ENCODE data around the gene DPP10.

The DPP10 gene

DNA sequence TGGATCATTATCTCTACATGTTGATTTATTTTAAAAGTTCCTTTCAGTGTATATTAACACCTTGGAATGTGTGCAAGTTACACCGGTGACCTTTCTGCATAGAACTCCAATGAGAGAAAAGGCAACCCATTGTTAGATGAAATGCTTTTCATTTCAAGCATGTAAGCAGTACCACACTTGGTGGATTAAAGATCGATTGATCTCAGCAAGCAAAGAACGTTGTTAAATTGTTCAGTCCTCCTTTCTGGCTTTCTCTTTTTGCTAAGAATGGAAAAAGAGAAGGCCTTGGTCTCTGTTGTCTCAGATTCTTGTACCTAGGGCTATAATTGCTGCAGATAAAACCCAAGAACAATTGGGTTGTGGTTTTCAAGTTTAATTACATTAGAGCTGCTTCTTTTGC, 843.0 kb downstream of the DPP10 start:
- DNase-seq (ENCODE audit: low read depth) = no peak

DNA sequence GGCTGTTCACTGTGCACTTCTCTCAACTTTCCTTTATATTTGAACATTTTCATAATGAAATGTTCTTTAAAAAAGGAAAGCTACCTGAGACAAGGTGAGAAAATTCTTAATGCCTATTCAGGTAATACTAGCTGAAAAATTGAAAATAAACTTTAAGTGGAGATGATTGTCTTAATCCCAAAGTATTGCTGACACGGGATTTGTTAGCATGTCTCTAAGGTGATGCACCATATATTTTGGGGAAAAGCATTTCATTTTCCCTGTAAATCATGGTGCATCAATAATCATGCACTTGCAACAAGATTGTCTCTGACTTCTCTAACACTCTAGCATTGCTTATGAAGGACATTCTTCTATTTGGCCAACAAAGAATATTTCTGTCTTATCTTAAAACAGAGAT, 848.0 kb downstream of the DPP10 start:
- no peak for DNase-seq (ENCODE audit: low read depth)

DNA sequence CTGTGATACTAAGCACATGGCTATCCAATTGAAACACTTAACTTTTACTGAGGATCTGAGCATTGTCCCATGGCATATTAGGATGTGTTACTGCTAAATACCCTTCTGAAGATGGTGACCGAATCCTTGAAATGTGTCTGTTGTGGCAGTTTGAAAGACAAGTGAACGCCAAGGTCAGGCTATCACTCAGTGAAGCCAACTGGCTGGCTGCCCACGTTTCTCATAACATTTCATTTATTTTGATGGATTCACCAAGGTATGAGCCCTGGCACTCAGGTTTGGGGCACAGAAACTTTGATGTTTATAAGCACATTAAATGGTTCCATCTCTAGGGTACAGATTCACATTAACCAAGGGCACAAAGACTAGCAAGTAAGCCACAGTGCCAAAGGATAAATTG, 850.3 kb downstream of the DPP10 start:
- DNase-seq (ENCODE audit: low read depth) = no peak

DNA sequence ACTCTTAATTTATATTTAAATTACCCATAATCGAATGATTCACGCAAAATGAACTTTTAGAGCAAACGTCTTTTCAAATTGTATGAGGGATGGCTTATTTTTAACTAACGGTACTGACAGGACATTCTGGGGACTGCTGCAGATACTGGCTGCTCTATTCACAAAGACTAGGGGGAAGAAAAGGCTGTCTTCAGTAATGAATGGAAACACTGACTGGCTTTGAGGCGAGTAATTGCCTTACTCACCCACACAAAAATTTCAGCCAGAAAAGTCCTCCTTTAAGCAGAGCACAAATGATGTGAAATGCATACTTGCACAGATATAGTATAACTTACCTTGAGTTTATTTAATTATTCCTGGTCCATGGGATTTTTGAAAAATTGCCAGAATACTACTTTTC, 852.6 kb downstream of the DPP10 start:
- no peak for DNase-seq (ENCODE audit: low read depth)

DNA sequence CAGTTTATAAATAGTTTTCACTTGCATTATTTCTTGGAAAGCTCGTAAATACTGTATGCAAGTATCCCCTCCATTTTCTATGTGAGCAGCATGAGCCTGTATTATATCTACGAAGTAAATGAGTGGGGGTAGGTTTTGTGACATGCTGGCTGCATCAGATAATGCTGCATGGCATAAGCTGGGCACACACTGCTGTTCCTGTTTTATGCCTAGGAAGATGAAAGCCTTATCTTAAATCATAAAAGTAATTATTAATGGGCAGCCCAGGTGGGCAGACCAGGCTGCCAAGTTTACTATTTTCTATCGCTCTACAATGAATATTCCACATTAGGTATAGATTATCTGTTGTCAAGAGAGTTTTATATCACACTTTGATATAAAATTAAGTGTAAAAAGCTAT, 854.6 kb downstream of the DPP10 start:
- DNase-seq (ENCODE audit: low read depth) = no peak

DNA sequence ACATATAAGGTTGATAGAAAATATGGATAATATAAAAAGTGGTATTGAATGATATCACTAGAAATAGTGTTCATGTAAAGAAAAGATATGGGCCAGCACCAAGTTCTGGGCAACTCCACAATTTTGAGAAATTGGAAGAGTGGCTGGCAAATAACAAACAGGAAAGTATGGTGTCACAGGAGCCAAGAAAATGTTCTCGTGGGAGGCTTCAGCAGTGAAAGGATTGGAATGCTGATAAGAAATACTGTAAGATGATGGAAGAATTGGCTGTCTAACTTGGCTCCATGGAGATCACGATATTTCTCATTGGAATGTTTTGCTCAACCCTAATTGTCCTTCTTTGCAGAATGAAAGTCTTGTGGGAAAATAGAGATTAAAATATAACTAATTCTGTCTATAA, 856.8 kb downstream of the DPP10 start:
- no peak for DNase-seq (ENCODE audit: low read depth)

DNA sequence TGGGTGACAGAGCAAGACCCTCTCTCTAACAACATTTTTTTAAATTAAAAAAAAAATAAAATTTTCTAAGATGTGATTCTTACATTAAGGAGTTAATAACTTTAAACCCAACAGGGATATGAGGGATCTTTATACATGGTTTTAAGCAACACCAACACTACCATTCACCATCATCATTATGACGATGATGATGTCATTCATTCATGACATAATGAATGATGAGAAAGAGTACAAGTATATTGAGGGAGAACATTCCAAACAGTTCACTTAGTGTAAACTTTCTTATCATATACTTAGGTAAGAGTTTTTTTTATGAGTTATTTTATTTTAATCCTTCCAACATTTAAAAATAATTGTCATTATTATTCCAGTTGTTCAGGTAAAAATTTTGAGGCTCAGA, 863.3 kb downstream of the DPP10 start:
- no peak for DNase-seq (ENCODE audit: low read depth)

DNA sequence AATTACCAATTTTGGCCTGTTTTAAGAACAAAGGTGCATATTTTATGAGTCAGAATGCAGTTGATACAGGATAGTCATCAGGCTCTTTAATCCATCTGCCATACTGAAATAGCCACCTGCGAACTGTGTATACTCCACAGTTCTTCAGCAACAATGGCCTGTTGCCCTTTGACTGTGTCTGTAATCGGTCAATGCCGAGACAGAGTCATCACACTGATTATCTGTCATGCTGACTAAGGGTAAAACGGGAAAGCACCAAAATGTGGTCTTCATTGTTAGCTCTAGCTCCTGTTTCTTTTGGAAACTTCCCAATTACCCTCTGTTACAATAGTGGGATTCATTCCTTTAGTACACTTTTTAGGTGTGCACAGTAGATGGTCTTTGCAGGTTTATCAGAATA, 871.7 kb downstream of the DPP10 start:
- no peak for DNase-seq (ENCODE audit: low read depth)

DNA sequence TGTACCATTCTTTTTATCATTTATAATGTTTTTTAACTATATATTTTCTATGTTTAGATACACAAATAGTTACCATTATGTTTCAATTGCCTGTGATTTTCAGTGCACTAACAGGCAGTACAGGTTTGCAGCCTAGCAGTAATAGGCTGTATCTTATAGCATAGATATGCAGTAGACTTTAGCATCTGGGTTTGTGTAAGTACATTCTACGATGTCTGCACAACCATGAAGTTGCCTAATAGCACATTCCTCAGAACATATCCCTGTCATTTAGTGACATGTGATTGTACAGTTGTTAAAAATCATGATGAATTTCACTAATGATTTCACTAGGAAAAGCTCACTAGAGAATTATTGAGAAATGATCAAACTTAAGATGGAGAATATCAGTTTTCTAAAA, 884.6 kb downstream of the DPP10 start:
- no peak for DNase-seq (ENCODE audit: low read depth)

DNA sequence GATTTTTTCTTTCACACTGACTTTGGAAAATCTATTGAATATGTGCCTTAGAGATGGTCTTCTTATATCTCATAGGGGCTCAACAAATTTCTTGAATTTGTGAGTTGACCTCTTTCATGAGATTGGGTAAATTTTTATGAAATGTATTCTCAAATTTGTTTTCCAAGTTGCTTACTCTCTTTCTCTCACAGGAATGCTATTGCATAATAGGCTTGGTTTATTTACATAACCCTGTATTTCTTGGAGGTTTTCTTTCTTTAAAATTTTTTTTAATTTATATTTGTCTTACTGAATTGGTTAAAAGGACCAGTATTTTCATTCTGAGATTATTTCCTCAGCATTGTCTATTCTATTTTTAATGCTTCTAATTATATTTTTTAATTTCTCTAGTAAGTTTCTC, 917.1 kb downstream of the DPP10 start:
- DNase-seq (ENCODE audit: low read depth) = no peak

DNA sequence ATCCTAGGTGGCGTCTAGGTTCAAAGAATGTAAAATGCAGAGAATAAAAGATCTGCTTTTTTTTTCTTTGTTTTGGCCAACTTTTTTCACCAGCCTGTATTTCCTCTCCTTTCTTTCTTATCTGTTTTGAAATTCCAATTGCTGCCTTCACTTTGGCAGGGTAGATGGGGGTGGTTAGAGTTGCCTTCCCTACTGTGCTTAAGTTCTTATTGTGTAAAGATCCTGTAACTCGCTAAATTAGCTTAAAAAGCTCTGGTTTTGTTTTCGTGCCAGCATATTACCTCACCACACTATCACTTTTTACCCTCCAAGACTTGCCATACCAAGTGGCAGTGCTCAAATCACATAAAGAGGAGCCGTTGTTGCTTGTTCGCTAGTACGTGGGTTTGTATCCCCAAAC, 921.7 kb downstream of the DPP10 start:
- no peak for DNase-seq (ENCODE audit: low read depth)

DNA sequence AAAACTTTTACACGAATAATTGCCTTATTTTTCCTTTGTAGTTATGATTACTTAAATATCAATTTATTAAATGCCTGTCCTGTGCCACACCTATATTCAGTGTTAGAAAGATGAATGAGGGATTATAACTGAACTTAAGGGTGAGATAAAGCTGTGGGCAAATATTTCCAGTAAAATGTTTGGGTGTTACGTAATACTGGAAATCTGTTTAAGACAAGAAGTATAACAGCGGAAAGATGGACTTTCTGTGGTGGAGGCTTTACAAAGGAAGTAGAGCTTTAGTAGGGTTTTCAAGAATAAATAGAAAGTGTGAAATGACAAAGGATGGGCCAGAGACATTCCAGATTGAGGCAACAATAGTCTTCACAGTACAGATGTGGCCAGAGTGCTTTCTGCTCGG, 927.0 kb downstream of the DPP10 start:
- no peak for DNase-seq (ENCODE audit: low read depth)

DNA sequence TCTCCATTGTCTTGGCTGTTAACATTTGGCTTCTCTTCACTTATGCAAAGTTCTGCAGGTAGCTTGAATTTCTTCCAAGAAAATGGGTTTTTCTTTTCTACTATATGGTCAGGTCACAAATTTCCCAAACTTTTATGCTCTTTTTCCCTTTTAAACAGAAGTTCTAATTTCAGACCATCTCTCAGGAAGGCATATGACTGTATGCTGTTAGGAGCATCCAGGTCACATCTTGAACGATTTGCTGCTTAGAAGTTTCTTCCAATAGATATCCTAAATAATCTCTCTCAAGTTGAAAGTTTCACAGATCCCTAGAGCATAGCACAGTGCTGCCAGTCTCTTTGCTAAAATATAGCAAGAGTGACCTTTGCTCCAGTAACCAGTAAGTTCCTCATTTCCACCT, 932.5 kb downstream of the DPP10 start:
- DNase-seq (ENCODE audit: low read depth) = no peak

DNA sequence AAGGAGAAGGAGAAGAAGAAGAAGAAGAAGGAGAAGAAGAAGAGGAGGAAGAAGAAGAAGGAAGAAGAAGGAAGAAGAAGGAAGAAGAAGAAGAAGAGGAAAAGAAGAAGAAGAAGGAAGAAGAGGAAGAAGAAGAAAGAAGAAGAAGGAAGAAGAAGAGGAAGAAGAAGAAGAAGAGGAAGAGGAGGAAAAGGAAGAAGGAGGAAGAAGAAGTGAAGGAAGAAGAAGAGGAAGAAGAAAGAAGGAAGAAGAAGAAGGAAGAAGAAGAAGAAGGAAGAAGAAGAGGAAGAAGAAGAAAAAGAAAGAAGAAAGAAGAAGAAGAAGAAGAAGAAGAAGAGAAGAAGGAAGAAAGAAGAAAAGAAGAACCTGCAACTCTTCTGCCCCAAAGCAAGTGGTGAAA, 942.0 kb downstream of the DPP10 start:
- DNase-seq (ENCODE audit: low read depth) = no peak

DNA sequence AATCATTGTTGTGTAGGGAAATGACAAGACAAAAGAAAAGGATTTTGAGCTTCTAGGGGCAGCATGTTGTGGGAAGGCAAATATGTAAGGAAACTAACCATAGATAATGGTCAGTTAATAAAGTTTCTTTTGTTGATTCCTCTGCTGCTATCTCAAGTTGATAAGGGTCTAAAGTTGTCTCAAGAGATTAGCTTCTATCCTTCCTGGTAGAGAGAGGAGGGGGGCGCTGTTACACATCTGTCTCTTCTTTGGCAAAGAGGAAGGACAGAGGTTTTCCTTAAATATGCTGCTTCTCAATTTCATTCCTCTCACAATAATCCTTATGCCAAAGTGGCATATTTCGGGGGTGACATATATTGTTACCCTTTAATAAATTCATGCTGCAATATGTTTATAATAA, 944.0 kb downstream of the DPP10 start:
- DNase-seq (ENCODE audit: low read depth) = no peak

DNA sequence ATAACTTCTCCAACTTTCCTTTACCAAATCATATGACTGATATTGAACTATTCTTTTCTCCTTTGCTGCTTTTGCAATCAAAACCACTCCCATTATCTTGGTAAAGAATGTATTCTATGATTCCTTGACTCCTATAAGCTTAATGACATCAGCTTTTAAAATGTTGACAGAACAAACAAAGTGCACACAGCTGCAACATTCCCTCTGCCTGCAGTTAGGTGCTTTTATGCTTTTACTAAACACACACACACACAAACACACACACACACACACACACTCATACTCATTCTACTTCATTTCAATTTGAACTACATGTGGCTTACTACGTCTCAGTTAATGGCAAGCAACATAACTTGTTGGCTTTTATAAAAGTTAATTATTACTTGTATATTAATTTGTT, 946.6 kb downstream of the DPP10 start:
- no peak for DNase-seq (ENCODE audit: low read depth)

DNA sequence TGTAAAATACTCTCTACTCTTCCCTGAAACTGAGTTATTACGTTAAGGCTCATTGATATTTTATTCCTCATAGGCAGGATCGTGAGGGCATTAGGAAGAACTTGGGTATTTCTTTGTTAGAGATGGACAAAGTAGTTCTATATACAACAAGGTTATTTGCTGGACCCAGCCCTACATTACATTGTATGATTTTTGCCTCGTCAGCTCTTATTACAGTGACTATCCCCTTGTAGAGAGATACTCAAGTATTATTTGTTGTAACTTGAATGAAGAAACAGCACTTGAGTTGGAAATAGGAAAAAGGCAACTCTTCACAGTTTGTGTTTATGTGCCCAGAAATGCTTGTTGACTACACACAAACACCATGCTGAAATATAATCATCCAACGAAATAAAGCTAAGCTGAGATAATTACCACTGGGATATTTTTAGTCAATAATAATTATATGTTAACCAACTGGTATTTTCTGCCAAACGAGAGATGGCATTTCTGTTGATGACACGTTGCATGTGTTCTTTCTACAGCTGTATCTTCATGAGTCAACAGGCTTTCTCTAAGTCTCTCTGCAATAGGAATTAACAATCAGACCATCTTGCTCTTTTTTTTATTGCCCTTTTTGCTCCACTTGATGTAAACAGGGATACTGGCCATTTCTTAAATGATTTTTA, 947.6 kb downstream of the DPP10 start:
- DNase-seq (ENCODE audit: low read depth) = no peak

DNA sequence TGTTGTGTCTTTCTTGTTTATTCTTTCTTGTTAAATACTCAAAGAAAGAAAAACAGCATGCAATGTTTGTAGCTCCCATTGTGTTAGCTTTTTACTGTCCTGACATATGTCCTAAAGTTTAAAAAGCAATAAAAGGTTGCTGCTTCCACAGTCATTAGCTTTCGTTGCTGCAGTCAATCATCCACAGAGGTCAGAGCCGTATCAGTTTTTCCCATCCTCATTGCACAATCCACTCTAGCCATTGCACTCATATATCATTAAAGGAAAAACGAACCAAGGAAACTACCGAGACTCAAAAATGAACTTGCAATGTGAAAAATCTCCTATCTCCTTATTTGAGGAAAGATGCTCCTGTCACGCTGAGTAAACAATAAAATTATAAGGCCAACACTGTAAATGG, 954.1 kb downstream of the DPP10 start:
- DNase-seq (ENCODE audit: low read depth) = no peak

DNA sequence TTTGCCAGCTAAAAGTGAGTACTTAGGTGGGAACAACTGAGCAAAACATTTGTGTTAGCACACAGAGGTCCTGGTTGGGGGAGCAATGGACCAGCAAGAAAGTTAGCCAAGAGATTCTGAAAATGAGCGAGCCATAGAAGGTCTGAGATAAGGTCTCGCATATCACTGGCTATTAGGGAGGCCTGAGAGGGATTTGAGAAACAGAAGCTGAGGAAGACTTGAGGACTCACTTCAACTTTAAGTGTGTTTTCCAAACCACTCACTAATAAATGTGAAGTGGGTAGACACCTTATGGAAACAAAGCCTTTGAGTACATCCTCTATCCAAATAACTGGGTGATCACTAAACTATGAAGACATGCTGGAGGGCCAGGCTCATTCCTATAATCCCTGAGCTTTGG, 958.5 kb downstream of the DPP10 start:
- no peak for DNase-seq (ENCODE audit: low read depth)

DNA sequence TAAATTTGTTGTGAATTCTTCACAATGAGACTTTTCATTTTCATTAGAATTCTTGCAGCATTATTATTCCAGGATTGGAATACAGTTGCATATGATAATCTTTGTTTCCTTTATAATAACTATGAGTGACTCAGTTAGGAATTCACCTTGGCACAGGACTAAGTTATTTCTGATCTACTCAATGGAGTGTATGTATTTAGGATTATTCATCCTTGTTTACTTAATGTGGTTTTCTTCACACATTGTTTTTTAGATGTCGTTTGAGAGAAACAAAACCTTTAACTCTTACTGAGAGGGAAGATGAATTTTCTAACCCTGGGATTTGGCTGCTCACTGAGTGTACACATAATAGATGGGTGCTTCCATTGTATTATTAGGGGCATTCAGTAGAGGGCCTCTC, 970.1 kb downstream of the DPP10 start:
- DNase-seq (ENCODE audit: low read depth) = no peak

DNA sequence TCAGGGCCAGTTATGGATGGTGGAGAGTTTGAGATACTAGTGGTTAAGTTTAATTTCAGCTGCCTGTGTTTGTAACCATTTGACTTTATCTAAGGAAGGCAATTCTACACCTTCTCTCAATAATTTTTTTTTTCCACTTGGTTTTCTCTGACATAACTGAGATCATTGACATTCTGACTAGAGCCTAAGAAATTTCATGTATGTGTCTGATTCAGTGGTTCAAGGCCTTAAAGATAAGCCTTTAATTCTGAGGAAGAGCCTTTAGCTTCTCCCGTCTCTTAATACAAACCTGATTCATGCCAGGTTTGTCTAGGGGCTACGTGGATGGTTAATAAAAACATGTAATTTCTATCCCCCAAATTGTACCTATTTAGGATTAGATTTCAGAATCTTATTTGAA, 971.4 kb downstream of the DPP10 start:
- no peak for DNase-seq (ENCODE audit: low read depth)

DNA sequence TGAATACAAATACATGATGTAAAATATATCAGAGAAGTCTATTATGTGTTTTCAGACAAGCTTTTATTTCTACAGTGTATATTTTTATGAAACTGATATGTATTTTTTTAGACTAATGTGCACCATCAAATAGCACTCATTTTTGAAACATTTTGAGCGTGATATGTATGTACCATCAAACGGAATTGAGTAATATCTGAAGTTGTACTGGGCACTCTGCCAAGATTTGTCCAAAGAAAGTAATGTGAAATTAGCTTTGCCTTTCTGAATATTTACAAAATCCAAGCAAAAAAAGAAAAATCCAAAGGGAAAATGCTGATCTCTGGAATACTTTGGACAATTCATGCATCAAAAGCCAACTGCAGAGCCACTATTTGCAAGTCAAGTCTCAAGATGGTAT, 972.0 kb downstream of the DPP10 start:
- no peak for DNase-seq (ENCODE audit: low read depth)

DNA sequence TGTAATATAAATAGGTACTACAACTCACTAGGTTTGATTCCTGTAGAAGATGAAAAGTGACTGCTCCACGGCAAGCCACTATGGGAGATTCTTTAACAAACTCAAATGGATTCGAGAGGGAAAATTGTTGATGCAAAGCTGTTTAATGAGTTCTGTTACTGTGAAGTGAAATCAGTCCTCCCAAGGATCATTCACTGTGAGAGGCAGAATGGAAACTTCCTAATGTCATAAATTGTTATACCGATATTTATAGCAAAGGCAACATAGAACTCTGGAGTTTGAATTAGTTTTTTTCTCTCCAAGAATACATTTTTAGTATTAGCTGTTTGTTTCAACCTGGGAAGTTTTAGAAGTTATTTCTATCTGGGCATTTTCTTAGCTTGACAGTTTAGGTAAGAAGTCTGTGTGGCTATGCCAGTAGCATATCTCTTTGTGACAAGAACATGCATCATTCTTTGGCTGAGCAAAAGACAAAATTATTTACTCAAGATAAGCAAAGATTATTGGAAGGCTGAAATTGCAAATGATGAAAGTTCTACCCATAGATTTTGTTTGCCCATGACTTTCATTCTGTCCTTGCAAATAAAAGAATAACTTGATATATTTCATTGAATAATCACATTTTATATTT, 979.7 kb downstream of the DPP10 start:
- no peak for DNase-seq (ENCODE audit: low read depth)

DNA sequence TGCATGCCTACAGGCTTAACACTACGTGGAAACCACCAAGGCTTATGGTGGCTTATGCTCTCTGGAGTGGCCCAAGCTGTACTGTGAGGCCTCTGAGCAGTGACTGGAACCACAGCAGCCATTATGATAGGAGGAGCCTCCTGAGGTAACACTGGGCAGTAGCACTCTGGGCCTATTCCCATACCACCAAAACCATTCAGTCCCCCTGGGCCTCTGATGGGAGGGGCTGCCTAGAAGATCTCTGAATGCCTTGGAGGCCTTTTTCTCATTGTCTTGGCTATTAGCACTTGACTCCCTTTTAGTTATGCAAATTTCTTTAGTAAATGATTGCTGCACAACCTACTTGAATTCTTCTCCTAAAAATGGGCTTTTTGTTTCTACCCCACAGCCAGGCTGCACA, 985.0 kb downstream of the DPP10 start:
- DNase-seq (ENCODE audit: low read depth) = no peak

Measured in activated T-cell treated with anti-CD3 and anti-CD28 coated beads for 48 hours (primary cell).